HG03432 (cell line): ENCODE results near the gene COPRS.
"Not testable (repeated sequence)": the region's sequence is repeated elsewhere in the genome, so short reads cannot be mapped to it uniquely, and the experiment has no call there.

Source experiments
- ATAC-seq: cut with Tn5 transposase; IDR thresholded peaks from one replicate; pipeline ENCODE4 v1.9.1; 2021; ENCODE audit warnings: mild to moderate bottlenecking, moderate library complexity; ENCODE audit not compliant: unreplicated experiment

Gene COPRS

GRCh38 chr17:31845291-31845690, 13.8 kb downstream of the COPRS start:
- no peak for ATAC-seq

DNA sequence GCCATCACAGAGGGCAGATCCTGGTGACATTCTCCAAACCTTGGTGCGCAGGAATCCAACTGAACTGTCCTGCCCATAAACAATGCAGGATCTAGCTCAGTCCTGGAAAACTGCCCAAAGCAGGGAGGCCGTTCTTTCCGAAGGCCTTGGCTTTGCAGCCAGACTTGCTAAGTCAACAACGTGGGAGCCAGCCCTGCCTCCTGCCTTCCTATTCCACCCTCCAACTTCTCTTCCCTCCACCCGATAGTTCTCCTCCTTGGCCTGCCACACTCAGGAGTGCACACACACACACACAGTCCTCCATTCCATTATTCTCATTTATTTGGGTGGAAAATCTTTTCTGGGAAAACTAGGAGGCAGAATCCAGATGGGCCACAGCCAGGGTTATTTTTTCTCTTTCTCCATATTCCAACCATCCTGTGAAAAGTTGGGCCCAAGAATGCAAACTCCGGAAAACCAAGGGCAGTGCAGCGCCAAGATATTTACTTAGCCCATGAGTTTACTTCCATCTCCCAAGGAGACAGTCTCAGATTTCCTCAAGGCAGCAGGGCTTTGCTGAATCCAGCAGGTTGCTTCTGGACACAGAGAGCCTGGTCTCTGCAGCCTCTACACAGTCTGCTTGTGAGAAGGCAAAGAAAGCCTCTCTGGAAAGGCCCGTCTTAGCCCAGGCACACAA, 15.8 kb downstream of the COPRS start:
- ATAC-seq, result no peak

DNA sequence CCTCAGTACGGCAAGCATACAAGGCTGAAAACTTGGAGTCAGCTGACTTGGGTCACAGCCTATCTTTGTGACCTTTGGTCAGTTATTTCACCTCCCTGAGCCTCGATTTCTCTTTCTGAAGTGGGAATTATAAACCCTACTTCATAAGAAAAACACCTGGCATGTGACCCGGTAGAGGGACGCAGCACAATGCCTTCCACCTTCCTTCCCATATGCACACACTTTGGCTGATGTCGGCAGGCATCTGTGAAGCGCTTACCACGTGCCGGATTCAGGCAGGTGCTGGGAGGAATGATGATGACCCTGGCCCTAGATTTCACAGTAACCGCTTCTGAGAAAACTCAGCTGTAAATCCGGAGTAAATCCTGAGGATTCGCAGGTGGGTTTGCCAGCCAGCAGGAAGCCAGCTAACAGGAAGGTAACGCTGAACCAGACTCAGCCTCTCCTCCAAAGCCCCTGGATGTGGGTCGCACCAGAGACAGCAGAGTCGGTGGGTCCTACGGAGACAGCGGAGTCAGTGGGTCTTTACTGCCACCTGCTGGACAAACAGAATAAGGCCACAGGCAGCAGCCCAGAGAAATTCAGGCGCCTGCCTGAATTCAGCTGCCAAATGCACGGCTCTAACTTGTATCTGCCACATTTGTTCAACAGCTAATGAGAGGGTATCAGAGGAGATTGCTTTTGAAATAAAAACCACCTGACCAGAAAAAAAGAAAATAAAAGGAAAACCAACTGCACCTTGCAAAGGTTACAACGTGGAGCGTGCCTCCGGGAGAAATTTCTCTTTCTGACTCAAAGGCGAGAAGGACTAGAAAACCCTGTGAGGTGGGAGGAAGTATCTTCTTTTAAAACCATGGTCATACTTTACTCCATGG, 16.6 kb downstream of the COPRS start:
- ATAC-seq, result no peak

- ATAC-seq, result no peak
Observed at GRCh38 chr17:31841850-31842194, 17.2 kb downstream of the COPRS start.

GRCh38 chr17:31838636-31839225, 20.3 kb downstream of the COPRS start:
- ATAC-seq, result no peak

GRCh38 chr17:31835984-31836383, 23.1 kb downstream of the COPRS start:
- ATAC-seq, result no peak

- no peak for ATAC-seq
Observed at GRCh38 chr17:31834448-31834847, 24.6 kb downstream of the COPRS start.

GRCh38 chr17:31832746-31833145, 26.3 kb downstream of the COPRS start:
- ATAC-seq, result no peak

DNA sequence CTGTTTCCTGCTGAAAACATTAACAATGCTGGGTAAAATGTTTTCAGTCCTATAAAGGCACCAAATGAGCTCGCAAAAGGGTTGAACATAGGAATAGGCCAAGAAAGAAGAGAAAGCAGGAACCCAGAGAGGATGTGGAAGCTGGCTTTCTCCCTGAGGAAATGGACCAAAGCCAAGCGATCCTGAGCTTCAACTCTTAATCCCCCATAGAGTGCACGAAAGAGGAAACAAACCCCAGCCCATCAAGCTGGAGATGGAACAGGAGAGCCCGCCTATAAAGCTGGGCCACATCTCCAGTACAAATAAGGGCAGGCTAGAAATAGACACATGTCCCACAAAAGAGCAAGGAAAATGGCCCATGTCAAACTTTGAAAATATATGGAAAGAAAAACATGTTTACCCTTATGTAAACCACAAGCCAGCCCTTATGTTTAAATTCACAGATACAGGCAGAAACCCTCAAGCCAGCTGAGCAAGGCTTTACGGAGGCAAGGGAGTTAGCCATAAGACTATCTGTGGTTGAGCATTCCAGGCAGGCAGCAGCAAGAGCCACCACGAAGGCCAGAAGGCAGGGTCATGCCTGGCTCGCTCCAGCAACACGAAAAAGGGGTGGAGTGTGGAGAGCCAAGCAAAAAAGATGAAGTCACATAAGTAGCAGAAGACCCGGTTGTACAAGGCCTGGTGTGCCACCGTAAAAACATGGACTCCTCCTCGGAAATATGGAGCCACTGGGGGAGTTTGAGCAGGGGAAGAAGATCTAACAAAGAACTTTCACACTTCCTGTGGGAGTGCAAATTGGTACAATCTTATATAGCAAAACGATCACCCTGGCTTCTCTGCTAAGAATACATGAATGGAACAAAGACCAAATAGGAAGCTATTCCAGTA, 27.8 kb downstream of the COPRS start:
- ATAC-seq, result no peak

- no peak for ATAC-seq
Observed at GRCh38 chr17:31829649-31830048, 29.4 kb downstream of the COPRS start.

DNA sequence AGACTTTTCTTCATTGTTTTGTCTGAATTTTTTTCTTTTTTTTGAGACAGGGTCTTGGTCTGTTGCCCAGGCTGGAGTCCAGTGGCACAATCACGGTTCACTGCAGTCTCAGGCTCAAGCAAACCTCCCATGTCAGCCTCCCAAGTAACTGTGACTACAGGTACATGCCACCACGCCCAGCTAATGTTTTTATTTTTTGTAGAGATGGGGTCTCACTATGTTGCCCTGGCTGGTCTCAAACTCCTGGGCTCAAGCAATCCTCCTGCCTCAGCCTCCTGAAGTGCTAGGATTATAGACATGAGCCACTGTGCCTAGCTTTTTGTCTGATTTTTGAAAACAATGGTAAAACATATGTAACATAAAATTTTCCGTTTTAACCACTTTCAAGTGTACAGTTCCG, 30.1 kb downstream of the COPRS start:
- ATAC-seq, result not testable (repeated sequence)

DNA sequence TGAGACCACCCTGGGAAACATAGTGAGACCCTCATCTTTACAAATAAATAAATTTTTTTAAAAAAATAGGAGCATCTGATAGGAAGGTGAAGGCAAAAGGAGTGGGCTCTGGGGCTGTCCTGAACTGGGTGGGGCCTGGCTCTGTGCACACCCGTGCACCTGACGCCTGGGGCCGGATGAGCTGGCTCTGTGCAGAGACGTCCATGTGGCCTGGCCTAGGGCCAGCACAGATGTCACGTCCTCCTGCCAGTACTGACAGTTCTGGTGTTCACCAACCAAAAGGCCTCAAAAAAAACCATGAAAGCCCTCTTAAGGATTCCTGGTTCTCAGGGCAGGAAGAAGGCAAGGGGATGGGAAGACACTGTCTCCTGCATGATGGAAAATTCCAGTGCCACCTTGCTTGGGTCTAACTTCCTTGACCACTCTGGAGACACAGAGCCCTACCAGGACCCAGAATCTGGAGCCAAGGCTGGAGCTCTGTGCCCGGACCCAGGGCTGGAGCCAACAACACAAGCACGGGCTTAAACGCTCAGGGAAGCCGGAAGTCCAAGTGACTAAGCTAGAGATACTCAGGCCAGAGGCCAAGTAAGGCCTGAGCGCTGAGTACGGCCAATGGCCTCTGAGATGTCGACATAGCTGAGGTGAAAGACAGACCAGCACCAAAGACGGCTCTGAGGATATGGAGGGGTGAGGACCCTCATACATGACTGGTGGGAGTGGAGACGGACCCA, 32.9 kb downstream of the COPRS start:
- no peak for ATAC-seq

- ATAC-seq, result no peak
Observed at GRCh38 chr17:31824766-31825360, 34.2 kb downstream of the COPRS start.

- ATAC-seq, result no peak
Observed at GRCh38 chr17:31823014-31823413, 36.0 kb downstream of the COPRS start.

DNA sequence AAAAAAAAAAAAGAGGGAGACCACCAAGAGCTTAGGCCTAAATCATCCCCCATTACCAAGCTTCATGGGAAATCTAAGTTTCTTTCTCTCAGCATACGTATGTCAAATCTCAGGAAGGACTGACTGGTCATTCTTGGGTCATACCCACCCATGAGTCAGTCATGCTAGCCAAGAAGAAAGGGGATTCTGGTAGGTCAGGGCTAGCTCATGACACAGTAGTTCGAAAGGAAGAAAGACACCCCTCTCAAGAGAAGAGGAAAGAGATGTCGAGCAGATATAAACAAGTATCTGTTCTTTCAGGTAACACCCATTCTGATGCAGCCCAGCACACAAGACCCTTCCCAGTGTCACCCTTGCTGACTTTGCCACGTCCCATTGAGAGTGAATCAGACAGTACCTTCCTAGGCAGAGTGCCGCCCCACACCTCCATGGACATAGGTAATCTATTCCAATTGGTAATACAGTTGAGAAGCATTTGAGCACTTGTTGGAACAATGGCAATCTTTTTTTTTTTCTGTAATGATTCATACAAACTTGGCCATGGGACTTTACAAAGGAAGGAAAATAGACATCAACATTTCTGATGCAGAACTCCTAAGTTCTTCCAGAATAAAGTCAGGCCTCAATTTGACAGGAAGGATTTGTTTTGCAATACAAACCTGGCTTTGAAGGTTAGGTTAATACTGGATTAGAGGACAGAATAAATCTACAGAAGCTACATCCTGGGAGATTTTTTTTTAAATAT, 38.2 kb downstream of the COPRS start:
- ATAC-seq, result no peak

DNA sequence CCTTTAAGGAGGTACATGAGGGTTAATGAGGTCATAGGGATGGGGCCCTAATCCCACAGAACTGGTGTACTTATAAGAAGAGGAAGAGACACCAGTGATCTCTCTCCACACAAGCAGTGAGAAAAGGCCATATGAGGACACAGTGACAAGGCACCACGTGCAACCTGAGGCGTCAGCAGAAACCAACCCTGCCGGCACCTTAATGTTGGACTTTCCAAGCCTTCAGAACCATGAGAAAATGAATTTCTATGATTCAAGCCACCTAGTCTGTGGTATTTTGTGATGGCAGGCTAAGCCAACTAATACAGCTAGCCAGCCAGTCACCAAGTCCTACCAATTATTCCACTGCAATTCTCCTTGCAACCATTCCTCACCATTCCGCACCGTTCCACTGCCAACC, 39.5 kb downstream of the COPRS start:
- no peak for ATAC-seq

DNA sequence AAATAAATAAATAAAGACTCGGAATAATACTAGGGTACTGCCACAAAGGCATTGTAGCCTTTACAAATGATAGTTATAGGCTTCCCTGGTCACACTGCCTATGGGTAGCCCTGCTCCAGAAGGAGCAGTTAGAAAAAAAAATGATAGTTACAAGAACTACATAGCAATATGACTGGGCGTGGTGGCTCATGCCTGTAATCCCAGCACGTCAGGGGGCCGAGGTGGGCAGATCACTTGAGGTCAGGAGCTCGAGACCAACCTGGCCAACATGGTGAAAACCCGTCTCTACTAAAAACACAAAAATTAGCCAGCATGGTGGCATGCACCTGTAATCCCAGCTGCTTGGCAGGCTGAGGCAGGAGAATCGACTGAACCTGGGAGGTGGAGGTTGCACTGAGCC, 40.2 kb downstream of the COPRS start:
- not testable (repeated sequence) for ATAC-seq

DNA sequence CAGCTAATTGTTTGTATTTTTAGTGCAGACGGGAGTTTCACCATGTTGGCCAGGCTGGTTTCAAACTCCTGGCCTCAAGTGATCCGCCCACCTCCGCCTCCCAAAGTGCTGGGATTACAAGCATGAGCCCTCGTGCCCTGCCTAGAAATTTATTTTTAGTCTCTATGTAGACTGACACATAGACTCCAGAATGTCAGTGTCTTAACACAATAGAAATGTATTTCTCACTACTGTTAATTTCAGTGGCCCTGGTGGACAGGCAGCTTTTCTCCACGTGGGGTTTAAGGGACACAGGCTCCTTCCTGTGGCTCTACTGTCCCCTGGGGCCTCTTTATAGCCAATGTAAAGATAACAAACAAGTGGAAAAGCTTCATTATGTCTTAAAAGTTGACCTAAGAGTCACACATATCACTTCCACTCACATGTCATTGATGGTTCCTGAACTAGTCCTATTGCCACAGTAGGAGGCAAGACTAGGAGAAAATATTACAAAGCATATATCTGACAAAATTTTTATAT, 43.8 kb downstream of the COPRS start:
- no peak for ATAC-seq

DNA sequence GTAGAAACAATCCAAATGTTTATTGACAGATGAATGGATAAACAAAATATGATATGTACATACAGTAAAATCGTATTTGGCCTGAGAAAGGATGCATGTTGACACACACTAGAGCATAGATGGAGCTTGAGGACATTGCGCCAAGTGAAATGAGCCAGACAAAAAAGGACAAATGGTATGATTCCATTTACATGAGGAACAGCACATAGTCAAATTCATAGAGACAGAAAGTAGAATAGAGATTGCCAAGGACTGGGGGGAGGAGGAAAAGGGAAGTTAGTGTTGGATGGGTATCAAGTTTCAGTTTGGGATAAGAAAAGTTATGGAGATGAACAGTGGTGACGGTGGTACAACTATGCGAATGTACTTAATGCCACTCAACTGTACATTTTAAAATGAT, 47.9 kb downstream of the COPRS start:
- no peak for ATAC-seq
